H1 (cell line): ENCODE data around the gene CCNT2. TPM values are rescaled to one million over a fixed set of nuclear protein-coding genes. Genes with fewer than 3 reads are reported as not detected.
"Not testable (repeated sequence)": the region's sequence is repeated elsewhere in the genome, so short reads cannot be mapped to it uniquely, and the experiment has no call there.

ENCODE experiments used
- CTCF ChIA-PET: fragments of 300-600 bp; sonication (Branson Sonifier 250); formaldehyde crosslinking; loops from one replicate; lab custom pipeline; 2021; ENCODE audit not compliant: partially characterized antibody; lab: Charles Lee
- POLR2A ChIA-PET: fragments of 300-600 bp; sonication (Branson Sonifier 250); formaldehyde crosslinking; loops from one replicate; lab custom pipeline; 2021; ENCODE audit warnings: inconsistent platforms; ENCODE audit not compliant: partially characterized antibody; lab: Charles Lee
- DNase-seq, 2 experiments: peaks; one replicate each; pipeline versions ENCODE4 v3.0.0 to v3.0.0-alpha.2; 2010 to 2022; ENCODE audit warnings: low spot score in 2 of 2, low read depth in 1 of 2, mixed read lengths in 1 of 2
- FAIRE-seq: peaks from 2 replicates; lab custom pipeline; 2011; peaks lifted over from hg19 to GRCh38; lab: Jason Lieb, UNC
- H2AFZ ChIP-seq: 2 replicates; pipeline ENCODE4 v1.8.1; 2012; ENCODE audit warnings: low read length, inconsistent platforms
- H2AK5ac ChIP-seq: 2 replicates; pipeline ENCODE4 v1.6.1; 2013; ENCODE audit warnings: low read depth, low read length
- H2BK120ac ChIP-seq: replicated peaks from 2 replicates; pipeline ENCODE3; 2013; ENCODE audit warnings: low read depth, low read length, inconsistent platforms
- H2BK12ac ChIP-seq: 2 replicates; pipeline ENCODE4 v1.6.1; 2013; ENCODE audit warnings: low read depth, low read length
- H2BK15ac ChIP-seq: 2 replicates; pipeline ENCODE4 v1.6.1; 2013; ENCODE audit warnings: low read length
- H2BK20ac ChIP-seq: 2 replicates; pipeline ENCODE4 v1.6.1; 2013; ENCODE audit warnings: low read length
- H2BK5ac ChIP-seq: 2 replicates; pipeline ENCODE4 v1.6.1; 2013; ENCODE audit warnings: low read depth, low read length
- H3K14ac ChIP-seq: 2 replicates; pipeline ENCODE4 v1.6.1; 2013; ENCODE audit warnings: inconsistent platforms; ENCODE audit not compliant: insufficient read length
- H3K18ac ChIP-seq: 2 replicates; pipeline ENCODE4 v1.6.1; 2013; ENCODE audit warnings: low read length; ENCODE audit errors: extremely low read depth
- H3K23ac ChIP-seq: 2 replicates; pipeline ENCODE4 v1.6.1; 2013; ENCODE audit warnings: inconsistent platforms; ENCODE audit not compliant: insufficient read length
- H3K23me2 ChIP-seq: 2 replicates; pipeline ENCODE4 v1.6.1; 2013; ENCODE audit warnings: low read depth, low read length
- H3K27ac ChIP-seq: 2 replicates; pipeline ENCODE4 v1.6.1; 2011; ENCODE audit warnings: low read depth, low read length, inconsistent platforms
- H3K27me3 ChIP-seq, 4 experiments: replicated peaks in 1 of 4; 1 replicate in 1 of 4; 2 replicates in 3 of 4; pipeline versions ENCODE4 v1.6.1 to v1.8.1; 2011 to 2013; ENCODE audit warnings: low read length in 3 of 4, mild to moderate bottlenecking in 3 of 4, inconsistent platforms in 2 of 4, mixed read lengths in 2 of 4, moderate library complexity in 1 of 4; ENCODE audit not compliant: control insufficient read depth in 3 of 4, insufficient read depth in 3 of 4; ENCODE audit errors: extremely low read depth in 1 of 4
- H3K36me3 ChIP-seq, 4 experiments: 2 replicates each; pipeline versions ENCODE4 v1.6.1 to v1.8.1; 2011 to 2013; ENCODE audit warnings: mild to moderate bottlenecking in 4 of 4, low read length in 3 of 4, moderate library complexity in 2 of 4, control low read depth in 1 of 4, inconsistent platforms in 1 of 4; ENCODE audit not compliant: insufficient read depth in 4 of 4, control insufficient read depth in 2 of 4
- H3K4ac ChIP-seq: replicated peaks from 2 replicates; pipeline ENCODE3; 2013; ENCODE audit warnings: low read length, low read depth, mixed read lengths, inconsistent platforms; ENCODE audit not compliant: insufficient read length
- H3K4me1 ChIP-seq, 4 experiments: replicated peaks in 1 of 4; 1 replicate in 1 of 4; 2 replicates in 3 of 4; pipeline versions ENCODE4 v1.6.1 to v1.8.1; 2011 to 2013; ENCODE audit warnings: low read length in 3 of 4, inconsistent platforms in 2 of 4, mixed read lengths in 1 of 4; ENCODE audit not compliant: insufficient read depth in 4 of 4, control insufficient read depth in 3 of 4
- H3K4me2 ChIP-seq, 2 experiments: 2 replicates each; pipeline versions ENCODE4 v1.6.1 to v1.8.1; 2011 to 2013; ENCODE audit warnings: low read depth in 2 of 2, low read length in 2 of 2, control low read depth in 1 of 2, inconsistent platforms in 1 of 2, mild to moderate bottlenecking in 1 of 2; ENCODE audit not compliant: insufficient read depth in 1 of 2
- H3K4me3 ChIP-seq, 4 experiments: fragments of 200-600, 300-600 bp in 1 of 4; sonication (generic), shearing (Covaris generic), sonication (Bioruptor Twin) in 1 of 4; 2 replicates each; pipeline versions ENCODE4 v1.5.1 to v1.8.1; 2011 to 2016; ENCODE audit warnings: low read length in 4 of 4, low read depth in 3 of 4, control low read depth in 2 of 4, inconsistent platforms in 2 of 4, mild to moderate bottlenecking in 2 of 4, mixed read lengths in 1 of 4, moderate library complexity in 1 of 4; ENCODE audit not compliant: insufficient read depth in 2 of 4; ENCODE audit errors: extremely low read depth in 1 of 4
- H3K56ac ChIP-seq: replicated peaks from 2 replicates; pipeline ENCODE3; 2013; ENCODE audit warnings: low read depth, mild to moderate bottlenecking, mixed read lengths, low read length, inconsistent platforms; ENCODE audit not compliant: insufficient read length
- H3K79me1 ChIP-seq: 2 replicates; pipeline ENCODE4 v1.6.1; 2013; ENCODE audit warnings: low read depth, low read length, control low read depth
- H3K79me2 ChIP-seq, 2 experiments: 2 replicates each; pipeline versions ENCODE4 v1.6.1 to v1.8.1; 2012 to 2013; ENCODE audit warnings: low read length in 2 of 2, mild to moderate bottlenecking in 2 of 2, inconsistent platforms in 1 of 2; ENCODE audit not compliant: insufficient read depth in 2 of 2, control insufficient read depth in 1 of 2
- H3K9ac ChIP-seq, 4 experiments: replicated peaks in 1 of 4; 1 replicate in 1 of 4; 2 replicates in 3 of 4; pipeline versions ENCODE4 v1.6.1 to v1.8.1; 2011 to 2013; ENCODE audit warnings: low read depth in 3 of 4, low read length in 3 of 4, control low read depth in 2 of 4, mild to moderate bottlenecking in 2 of 4, moderate library complexity in 2 of 4, inconsistent platforms in 1 of 4; ENCODE audit errors: extremely low read depth in 1 of 4
- H3K9me3 ChIP-seq, 2 experiments: 2 replicates each; pipeline versions ENCODE4 v1.6.1 to v1.8.1; 2012 to 2013; ENCODE audit warnings: mild to moderate bottlenecking in 2 of 2, moderate library complexity in 2 of 2, control low read depth in 1 of 2, inconsistent platforms in 1 of 2, low read depth in 1 of 2, low read length in 1 of 2, mixed read lengths in 1 of 2; ENCODE audit not compliant: insufficient read depth in 2 of 2
- H4K20me1 ChIP-seq, 2 experiments: replicated peaks in 1 of 2; 2 replicates each; pipeline versions ENCODE3 to v1.8.1; 2011 to 2013; ENCODE audit warnings: inconsistent platforms in 2 of 2, low read length in 2 of 2, mild to moderate bottlenecking in 1 of 2; ENCODE audit not compliant: insufficient read depth in 2 of 2, control insufficient read depth in 1 of 2
- H4K5ac ChIP-seq: 2 replicates; pipeline ENCODE4 v1.6.1; 2013; ENCODE audit warnings: low read length, low read depth, mixed read lengths, inconsistent platforms; ENCODE audit not compliant: insufficient read length
- H4K8ac ChIP-seq: 2 replicates; pipeline ENCODE4 v1.8.0; 2013; ENCODE audit warnings: mild to moderate bottlenecking, moderate library complexity, low read length, inconsistent platforms; ENCODE audit not compliant: insufficient read depth; ENCODE audit errors: extremely low read depth
- H4K91ac ChIP-seq: replicated peaks from 2 replicates; pipeline ENCODE3; 2013; ENCODE audit warnings: low read length, mixed read lengths, inconsistent platforms; ENCODE audit not compliant: insufficient read length
- KDM1A ChIP-seq: fragments of 200-600, 300-600 bp; sonication (generic); IDR thresholded peaks from 2 replicates; pipeline ENCODE4 v1.7.1; 2016; ENCODE audit warnings: mild to moderate bottlenecking, low read length, borderline replicate concordance
- WGBS, 2 experiments: shearing (Covaris generic) in 1 of 2; methylation state at CpG; one replicate each; pipeline versions ENCODE4 v1.1.6 to v1.1.7; 2013 to 2015; ENCODE audit warnings: low lambda C conversion rate in 2 of 2, mixed read lengths in 2 of 2, inconsistent platforms in 1 of 2, low coverage in 1 of 2, missing lambda C conversion rate in 1 of 2; ENCODE audit not compliant: insufficient replicate concordance in 2 of 2, insufficient coverage in 1 of 2, insufficient read length in 1 of 2; ENCODE audit errors: extremely low coverage in 1 of 2, missing lambda C conversion rate in 1 of 2; 5-methylcytosine and 5-hydroxymethylcytosine counted together
- polyA plus RNA-seq, 7 experiments: library from polyadenylated mRNA; depleted of rRNA in 3 of 7; stranded (reverse) in 5 of 7; unstranded in 2 of 7; fragments of >200 nt in 5 of 7; fragments of 200-250 nt in 2 of 7; gene quantifications; 1 replicate in 5 of 7; 2 replicates in 1 of 7; 4 replicates in 1 of 7; pipeline versions ENCODE4 v1.2.1 to v1.2.3, GENCODE V29; 2011 to 2013; ENCODE audit warnings: missing spikeins in 2 of 7, mixed read lengths in 2 of 7
- total RNA-seq: library from RNA; stranded (reverse); fragmentation: NEBNext Ultra II Directional; extraction: Animal tissue kit (Norgen Biotek cat#: 25700); gene quantifications from 2 replicates; pipeline ENCODE4 v1.2.1, GENCODE V29; 2021

Gene CCNT2
- total and polyA plus RNA-seq, 2 of the 8 experiments (the other 6 are each of a cell fraction or from before 2014, with no cell fraction given): 13.0 to 39.7 TPM

- H3K14ac ChIP-seq, H4K5ac ChIP-seq, H4K20me1 ChIP-seq, H3K4me1 ChIP-seq, H2AFZ ChIP-seq: not testable (repeated sequence)
- peak; percentile 40; the same call in 1 of the 2 replicates for TF ChIP-seq KDM1A
- TF ChIP-seq, all 59 proteins: peak for 1; not testable (repeated sequence) for 58
- not testable (repeated sequence) for FAIRE-seq, H3K9ac ChIP-seq, DNase-seq, H3K27ac ChIP-seq, H2AK5ac ChIP-seq, H3K4ac ChIP-seq, H3K4me2 ChIP-seq, H2BK120ac ChIP-seq, H3K79me2 ChIP-seq, H3K56ac ChIP-seq, H3K79me1 ChIP-seq, H2BK20ac ChIP-seq, H3K23me2 ChIP-seq, H3K18ac ChIP-seq, H3K27me3 ChIP-seq, H3K36me3 ChIP-seq, H3K4me3 ChIP-seq, H3K9me3 ChIP-seq, H2BK5ac ChIP-seq, H2BK15ac ChIP-seq, H4K8ac ChIP-seq, H4K91ac ChIP-seq, H2BK12ac ChIP-seq, H3K23ac ChIP-seq
- ChIA-PET POLR2A (interaction anchor here (1.6 kb wide), 1 partner anchor 11 kb away, joined by 6 read pairs; the partner anchor contains the start of gene CCNT2), CTCF (interaction anchor here (1.0 kb wide), 1 partner anchor 457 kb away, joined by 3 read pairs; no protein-coding TSS in a partner anchor)
- WGBS, 2 experiments: 91% methylated on average over 1 of the region's 1 CpG; no CpG with 5 or more reads in 1 of the 2 experiments
These were observed 11.0 kb upstream of the CCNT2 start for GRCh38 chr2:134907441-134908116.
